ENCODE data around the gene BRMS1. TPM values are rescaled to one million over a fixed set of nuclear protein-coding genes. Genes with fewer than 3 reads are reported as not detected.

Gene BRMS1
- total RNA-seq, 4 donors from 2014 or later: 36.7 to 59.2 (median 42.0) TPM

- TF ChIP-seq, protein P1, sequence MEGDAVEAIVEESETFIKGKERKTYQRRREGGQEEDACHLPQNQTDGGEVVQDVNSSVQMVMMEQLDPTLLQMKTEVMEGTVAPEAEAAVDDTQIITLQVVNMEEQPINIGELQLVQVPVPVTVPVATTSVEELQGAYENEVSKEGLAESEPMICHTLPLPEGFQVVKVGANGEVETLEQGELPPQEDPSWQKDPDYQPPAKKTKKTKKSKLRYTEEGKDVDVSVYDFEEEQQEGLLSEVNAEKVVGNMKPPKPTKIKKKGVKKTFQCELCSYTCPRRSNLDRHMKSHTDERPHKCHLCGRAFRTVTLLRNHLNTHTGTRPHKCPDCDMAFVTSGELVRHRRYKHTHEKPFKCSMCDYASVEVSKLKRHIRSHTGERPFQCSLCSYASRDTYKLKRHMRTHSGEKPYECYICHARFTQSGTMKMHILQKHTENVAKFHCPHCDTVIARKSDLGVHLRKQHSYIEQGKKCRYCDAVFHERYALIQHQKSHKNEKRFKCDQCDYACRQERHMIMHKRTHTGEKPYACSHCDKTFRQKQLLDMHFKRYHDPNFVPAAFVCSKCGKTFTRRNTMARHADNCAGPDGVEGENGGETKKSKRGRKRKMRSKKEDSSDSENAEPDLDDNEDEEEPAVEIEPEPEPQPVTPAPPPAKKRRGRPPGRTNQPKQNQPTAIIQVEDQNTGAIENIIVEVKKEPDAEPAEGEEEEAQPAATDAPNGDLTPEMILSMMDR (IDR thresholded peaks at IDR 0.05): no peak
- DNase-seq (ENCODE audit: low spot score): no peak
- ATAC-seq (ENCODE audit: low FRiP score): no peak
Measured at GRCh38 chr11:66345316-66345649, 379 bp upstream of the BRMS1 start.

DNA sequence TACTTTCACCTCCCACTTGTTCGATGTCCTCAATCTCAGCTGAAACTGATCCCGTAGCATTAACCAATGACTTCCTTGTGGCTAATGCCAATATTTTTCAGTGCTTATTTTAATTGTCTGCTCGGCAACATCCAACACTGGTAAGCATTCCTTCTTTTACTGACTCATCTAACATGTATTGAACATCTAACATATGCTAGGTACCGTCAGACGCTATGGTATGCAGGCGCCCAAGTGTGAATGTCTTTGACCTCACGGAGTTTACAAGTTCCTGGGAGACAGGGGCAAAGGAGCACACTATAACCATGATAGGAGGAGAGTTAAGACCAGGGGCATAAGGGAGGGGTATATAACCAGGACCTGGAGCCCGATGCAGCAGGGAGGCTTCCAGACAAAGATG is 1.7 kb downstream of the BRMS1 start:
- TF ChIP-seq, protein P1 (IDR thresholded peaks at IDR 0.05): no peak
- DNase-seq (ENCODE audit: low spot score) (no peak), ATAC-seq (ENCODE audit: low FRiP score) (no peak)

DNA sequence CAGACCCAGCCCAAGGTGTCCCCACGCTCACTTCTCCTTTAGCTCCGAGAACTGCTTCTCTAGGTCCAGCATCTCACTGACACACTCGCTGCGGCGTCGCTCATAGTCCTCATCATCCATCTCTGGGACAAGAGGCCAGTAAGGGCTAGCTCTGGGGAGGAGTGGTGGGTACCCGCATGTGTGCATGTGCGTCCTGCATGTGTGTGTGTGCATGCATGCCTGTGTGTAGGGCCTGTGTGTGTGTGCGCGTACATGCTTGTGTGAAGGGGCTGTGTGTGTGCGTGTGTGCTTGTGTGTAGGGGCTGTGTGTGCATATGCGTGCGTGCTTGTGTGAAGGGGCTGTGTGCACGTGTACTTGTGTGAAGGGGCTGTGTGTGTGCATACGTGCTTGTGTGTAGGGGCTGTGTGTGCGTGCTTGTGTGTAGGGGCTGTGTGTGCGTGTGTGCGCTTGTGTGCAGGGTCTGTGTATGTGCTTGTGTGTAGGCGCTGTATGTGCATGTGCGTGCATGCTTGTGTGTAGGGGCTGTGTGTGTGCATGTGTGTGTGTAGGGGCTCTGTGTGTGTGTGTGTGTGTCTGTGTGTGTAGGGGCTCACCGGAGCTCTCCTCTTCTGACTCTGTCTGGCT is 3.3 kb downstream of the BRMS1 start:
- TF ChIP-seq, protein P1 (IDR thresholded peaks at IDR 0.05): no peak
- DNase-seq (ENCODE audit: low spot score): no peak
- ATAC-seq (ENCODE audit: low FRiP score): no peak

DNA sequence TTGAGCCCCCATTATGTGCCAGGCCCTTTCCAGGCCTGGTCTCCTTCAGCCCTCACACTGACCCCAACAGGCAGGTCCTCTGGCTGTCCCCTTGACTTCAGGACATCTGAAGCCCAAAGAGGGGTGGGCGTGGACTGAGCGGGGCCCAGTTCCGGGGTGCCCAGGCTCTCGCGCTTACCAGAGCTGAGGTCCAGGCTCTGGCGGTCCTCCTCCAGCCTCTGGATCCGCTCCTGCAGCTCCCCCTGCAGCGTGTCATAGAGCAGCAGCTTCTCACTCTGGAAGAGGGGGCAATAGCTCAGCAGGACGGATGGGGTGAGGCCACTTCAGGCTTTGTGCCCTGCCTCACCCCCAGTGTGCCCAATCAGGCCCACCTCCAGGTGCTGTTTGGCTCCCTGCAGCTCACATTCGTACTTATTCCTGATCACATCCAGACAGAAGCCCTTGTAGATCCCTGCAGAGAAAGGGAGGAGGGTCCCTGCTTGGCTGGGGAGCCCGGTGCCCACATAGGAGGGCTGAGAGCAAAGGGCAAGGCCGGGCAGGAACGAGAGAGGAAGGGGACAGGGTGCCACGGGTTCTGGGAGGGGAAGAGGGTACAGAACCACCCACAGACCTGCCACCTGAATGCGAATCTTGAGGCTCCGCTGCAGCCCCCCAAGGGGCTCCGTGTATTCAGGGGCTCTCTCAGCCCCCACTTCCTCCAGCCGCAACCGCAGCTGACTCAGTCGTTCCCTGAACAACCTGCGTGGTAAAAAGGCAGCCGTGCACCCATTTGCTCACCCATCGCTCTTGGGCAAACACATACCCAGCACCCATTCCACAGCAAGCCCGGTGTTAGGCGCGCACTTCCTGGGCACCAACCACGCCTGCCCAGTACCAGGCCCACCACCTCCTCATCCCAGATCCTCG is 4.1 kb downstream of the BRMS1 start:
- TF ChIP-seq, protein P1 (IDR thresholded peaks at IDR 0.05): no peak
- no peak for ATAC-seq (ENCODE audit: low FRiP score)
- DNase-seq (ENCODE audit: low spot score): no peak

DNA sequence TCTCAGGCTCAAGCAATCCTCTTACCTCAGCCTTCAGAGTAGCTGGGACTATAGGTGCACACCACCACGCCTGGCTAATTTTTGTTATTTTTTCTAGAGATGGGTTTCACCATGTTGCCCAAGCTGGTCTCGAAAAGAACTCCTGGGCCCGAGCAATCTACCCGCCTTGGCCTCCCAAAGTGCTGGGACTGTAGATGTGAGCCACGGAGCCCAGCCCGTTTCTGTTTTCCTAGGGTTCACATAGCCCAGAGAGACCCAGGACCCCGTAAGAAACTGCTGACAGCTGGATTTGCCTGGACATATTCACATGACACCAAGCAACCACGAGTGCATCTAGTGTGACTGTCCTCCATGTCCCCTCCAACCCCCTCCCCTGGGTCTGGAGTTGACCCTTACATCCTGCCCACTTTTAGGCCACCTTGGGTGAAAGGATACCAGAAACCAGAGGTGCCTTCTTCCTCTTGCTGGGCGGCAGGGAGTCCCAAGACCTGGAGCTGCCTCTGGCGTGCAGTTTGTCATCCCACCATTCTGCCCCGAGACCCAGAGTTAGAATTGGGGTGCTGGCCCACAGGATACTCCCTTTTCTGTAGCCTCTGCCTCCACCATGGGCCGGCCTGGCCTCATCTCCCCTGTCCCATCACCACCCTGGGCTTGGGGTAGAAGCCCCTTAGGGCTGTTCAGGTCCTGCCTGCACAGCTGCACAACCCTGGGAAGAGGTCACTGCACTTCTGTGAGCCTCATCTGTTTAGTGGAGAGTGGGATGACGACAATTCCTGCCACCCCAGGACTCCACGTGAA is 5.0 kb downstream of the BRMS1 start:
- ATAC-seq (ENCODE audit: low FRiP score) (no peak), DNase-seq (ENCODE audit: low spot score) (no peak)
- TF ChIP-seq, protein P1 (IDR thresholded peaks at IDR 0.05): no peak

DNA sequence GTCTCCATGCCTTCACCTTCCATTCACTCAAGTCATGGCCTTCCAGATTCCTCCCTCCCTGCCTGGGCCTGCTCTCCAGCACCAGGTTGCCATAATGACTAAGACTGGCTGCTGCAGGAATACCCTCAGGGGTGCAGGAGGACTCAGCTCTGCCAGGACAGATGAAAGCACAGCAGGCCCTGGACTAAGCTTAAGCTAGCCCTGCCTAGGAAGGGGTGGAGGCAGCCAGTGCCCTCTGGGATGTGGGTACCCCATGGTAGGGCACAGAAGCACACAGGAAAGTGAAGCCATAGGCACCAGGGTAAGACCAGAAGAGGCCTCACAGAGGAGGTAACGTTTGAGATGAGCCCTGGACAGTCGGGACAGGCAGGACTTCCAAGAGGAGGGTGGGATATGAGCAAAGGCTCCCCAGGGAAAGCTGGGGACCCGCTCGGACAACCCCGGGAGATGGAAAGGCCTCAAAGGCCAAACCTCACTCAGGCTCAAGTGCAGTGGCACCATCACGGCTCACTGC is 5.7 kb downstream of the BRMS1 start:
- TF ChIP-seq, protein P1 (IDR thresholded peaks at IDR 0.05): no peak
- DNase-seq (ENCODE audit: low spot score) (no peak), ATAC-seq (ENCODE audit: low FRiP score) (no peak)

Data from omental fat pad (tissue), 4 donors.